Measurements from ENCODE around the gene SLC7A6OS.
A peak's percentile ranks its signal among the peaks of the same experiment; 100 is the strongest.

Gene SLC7A6OS

DNA sequence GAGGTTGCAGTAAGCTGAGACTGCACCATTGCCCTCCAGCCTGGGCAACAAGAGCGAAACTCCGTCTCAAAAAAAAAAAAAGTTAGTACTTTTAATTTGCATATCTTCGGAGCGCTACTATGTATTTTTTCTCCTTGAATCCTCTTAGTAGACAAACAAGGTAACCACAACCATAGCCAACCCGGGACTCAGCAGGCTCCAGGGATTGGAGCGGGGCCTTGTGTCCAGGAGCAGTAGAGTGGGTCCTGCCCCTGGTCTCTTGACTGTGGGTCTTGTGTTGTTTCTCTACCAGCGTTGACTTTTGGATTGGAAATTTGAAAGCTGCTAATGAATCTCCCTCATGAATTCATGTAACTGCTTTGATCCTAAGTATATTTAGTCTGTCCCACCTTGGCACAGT, 32.4 kb upstream of the SLC7A6OS start:
- no peak for DNase-seq

- DNase-seq = no peak
Measured at GRCh38 chr16:68342620-68343019, 31.9 kb upstream of the SLC7A6OS start.

DNA sequence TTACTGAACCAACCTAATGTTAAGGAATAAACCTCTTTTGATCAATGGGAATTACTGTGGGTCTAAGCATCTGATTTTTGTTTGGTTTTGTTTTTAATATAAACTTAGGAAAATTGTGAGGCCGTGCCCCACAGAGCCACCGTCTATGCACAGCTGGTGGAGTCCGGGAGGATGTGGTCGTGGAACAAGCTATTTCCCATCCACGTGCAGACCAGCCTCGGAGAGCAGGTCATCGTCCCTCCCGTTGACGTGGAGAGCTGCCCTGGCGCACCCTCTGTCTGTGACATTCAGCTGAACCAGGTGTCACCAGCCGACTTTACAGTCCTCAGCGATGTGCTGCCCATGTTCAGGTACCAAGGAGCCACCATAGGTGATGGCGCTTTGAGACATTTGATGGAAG, 28.5 kb upstream of the SLC7A6OS start:
- DNase-seq = no peak

DNA sequence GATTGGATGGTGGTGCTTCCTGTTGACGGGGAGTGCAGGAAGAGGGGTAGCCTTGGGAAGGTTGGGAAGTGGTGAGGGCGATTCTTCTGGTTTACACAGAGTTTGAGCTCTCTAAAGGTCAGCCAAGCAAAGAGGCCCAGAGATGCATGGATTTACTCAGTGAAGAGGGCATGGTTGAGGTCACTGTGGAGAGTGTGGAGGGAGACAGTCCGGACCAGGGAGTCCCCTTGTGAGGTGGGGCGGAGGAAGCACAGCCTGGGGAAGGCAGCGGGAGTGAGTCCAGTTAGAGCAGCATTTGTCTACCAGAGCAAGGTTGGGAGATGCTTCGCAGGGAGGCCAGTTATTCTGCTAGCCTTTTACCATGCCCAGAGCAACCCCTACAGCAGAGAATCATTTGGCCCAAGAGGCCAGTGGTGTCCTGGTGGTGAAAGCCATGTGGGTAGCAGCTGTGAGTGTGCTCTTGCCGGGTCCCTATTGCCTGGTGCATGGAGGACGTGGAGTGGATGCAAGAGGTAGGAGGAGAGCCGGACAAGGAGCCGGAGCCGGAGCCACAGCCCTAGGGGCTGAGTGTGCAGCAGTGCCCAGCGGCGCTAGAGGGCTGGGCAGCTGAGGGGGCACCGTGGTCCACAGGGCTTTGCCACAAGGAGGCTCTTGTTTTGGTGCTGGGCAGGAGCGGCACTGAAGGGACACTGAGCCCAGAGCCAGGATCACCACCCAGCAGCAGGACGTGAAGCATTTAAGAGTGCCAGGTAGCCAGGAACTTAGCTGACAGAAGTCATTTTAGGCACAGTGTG, 27.8 kb upstream of the SLC7A6OS start:
- DNase-seq = no peak

GRCh38 chr16:68335175-68335574, 24.4 kb upstream of the SLC7A6OS start:
- DNase-seq = no peak

GRCh38 chr16:68332411-68333121, 21.8 kb upstream of the SLC7A6OS start:
- no peak for DNase-seq

- no peak for DNase-seq
Measured at GRCh38 chr16:68331879-68332410, 21.2 kb upstream of the SLC7A6OS start.

GRCh38 chr16:68328860-68329390, 18.2 kb upstream of the SLC7A6OS start:
- DNase-seq = no peak

DNA sequence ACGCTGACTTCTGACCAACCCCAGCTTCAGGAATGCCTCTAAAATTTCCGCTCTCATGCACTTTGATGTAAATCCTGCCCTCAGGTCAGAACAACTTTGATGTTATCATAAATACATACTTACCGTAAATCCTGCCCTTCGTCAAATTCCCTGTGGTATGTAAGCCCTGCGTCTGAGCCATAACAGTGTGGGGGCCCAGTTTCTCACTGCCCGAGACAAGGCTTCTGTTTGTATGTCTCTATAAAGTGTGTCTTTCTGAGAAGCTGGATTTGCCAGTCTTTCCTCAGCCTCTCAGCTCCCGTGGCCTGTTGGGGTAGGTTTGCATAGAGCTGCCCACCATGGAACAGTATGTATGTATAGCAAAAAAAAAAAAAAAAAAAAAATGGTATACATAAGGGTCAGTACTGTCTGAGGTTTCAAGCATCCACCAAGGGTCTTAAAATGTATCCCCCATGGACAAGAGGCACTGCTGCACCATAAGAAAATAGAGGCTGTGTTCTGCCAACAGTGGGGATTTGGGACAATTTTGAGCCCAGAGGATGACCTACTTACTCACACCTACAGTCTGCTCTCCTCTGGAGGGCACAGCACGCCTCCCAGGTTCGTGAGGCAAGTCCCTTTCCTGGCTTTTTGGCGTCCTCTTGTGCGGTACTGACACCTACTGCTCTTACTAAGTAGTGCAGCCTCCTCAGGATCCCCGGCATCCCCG, 17.6 kb upstream of the SLC7A6OS start:
- peak; percentile 88 for DNase-seq

- no peak for DNase-seq
Measured at GRCh38 chr16:68324780-68325357, 14.1 kb upstream of the SLC7A6OS start.

DNA sequence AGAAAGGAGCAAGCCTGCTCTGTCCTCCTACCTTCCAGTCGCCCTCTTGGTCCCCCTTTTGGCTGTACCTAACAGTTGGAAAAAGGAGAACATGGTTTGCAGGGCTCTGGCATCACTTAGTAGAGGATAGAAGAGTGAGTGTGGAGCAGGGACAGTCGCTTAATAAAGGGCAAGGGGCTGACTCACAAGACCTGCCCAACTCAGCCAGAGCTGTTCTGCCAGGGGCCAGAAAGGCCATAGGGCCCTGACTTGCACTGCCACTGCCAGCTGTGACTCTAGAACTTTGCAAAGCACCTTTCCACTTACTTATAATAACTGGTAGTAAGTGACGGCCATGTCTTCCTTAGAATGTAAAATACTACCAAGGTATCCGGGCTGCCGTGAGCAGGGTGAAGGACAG, 13.6 kb upstream of the SLC7A6OS start:
- DNase-seq = no peak

DNA sequence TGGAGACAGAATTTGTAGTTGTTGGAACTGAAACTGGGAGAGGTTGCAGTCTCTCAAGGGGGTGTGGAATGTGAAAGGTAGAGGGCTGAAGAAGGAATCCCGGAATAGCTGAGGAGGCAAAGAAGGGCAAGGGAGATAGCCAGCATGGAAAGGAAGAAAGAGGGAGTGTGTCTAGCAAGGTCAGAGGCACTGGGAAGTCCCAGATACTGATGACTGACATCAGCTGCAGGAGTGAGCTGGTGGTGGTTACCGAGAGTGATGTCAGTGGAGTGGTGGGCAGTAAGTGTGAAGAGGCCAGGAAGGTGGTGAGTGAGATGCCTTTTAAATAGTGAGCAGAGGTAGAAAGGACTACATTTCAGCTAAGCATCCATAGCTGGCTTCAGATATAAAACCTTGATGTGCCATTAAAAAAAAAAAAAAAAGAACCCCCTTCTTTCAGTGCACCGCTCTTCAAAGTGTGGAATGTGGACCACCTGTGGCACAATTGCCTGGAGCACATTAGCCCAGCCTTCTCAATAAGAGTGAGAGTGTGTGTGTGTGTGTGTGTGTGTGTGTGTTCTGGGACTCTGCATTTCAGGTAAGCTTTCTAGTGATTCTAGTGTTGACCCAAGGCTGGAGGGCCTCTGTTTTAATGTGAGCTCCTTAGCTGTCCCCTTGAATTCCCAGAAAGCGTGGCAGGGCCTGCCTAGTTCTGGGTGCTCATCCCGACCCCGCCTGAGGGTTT, 8.6 kb upstream of the SLC7A6OS start:
- DNase-seq = no peak

DNA sequence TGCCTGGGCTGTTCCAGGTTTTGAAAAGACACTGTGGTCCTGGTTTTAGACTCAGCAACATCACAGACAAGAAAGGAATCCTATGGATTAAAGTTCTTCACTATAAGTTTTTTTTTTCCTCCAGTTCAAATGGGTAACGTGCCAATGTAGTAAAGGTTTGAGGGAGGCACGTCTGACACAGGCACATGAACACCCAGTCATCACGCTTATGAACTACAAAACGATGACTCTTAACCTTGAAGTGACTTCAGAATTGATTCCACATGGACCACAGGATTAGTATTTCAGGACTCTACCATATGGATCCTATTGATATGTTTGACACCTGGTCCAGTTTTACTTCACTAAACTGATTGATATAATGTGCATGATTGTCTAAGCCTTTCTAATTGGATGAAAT, 2.4 kb upstream of the SLC7A6OS start:
- DNase-seq = peak; percentile 96

DNA sequence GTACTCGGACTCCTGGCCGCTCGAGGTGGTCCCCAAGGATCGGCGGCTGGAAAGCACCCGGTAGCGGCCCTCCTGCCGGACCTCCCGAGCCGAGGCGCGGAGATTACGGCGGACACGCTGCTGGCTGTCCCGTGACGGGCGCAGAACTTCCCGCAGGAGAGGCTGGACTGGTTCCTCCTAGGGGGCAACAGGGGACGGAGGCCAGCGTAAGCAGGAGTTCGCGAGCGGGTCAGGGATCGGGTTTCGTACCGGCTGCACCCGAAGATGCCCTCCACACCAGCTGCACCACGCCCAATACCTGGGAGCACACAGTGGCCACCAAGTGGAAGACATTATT, 341 bp downstream of the SLC7A6OS start:
- no peak for DNase-seq

DNA sequence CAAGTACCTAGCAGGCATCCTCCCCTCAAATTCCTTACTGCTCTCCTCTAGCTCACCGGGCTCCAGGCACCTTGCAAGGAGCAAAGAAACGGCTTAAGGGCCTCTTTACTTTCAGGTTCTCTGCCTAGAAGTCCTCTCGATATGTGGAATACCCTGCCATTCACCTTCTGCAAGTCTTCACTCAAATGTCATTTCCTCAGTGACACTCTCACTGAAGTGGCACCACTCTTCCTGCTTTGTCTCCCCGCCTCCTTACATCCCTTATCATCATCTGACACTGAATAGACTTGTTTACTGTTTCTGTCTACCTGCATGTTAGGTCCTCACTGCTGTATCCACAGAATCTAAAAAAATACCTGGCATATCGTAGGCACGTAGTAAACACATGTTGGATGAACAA, 947 bp downstream of the SLC7A6OS start:
- DNase-seq = no peak

- DNase-seq = no peak
Measured at GRCh38 chr16:68306633-68307032, 4.1 kb downstream of the SLC7A6OS start.

- DNase-seq = peak; percentile 28
Measured at GRCh38 chr16:68300734-68301459, 9.8 kb downstream of the SLC7A6OS start.

- peak; percentile 74 for DNase-seq
Measured at GRCh38 chr16:68299571-68300453, 10.9 kb downstream of the SLC7A6OS start.

GRCh38 chr16:68298907-68299561, 11.7 kb downstream of the SLC7A6OS start:
- DNase-seq = peak; percentile 98

- no peak for DNase-seq
Measured at GRCh38 chr16:68298312-68298711, 12.4 kb downstream of the SLC7A6OS start.

Data from NCI-H82 (cell line).